Medulla oblongata (tissue), 1 donor: ENCODE results near the gene CNTROB.

Experiments used
- DNase-seq: peaks from one replicate; pipeline ENCODE4 v3.0.0-alpha.2; 2015; ENCODE audit errors: extremely low spot score

The CNTROB gene

GRCh38 chr17:7988750-7989178 is 56.8 kb downstream of the CNTROB start:
- DNase-seq: peak; percentile 92

DNA sequence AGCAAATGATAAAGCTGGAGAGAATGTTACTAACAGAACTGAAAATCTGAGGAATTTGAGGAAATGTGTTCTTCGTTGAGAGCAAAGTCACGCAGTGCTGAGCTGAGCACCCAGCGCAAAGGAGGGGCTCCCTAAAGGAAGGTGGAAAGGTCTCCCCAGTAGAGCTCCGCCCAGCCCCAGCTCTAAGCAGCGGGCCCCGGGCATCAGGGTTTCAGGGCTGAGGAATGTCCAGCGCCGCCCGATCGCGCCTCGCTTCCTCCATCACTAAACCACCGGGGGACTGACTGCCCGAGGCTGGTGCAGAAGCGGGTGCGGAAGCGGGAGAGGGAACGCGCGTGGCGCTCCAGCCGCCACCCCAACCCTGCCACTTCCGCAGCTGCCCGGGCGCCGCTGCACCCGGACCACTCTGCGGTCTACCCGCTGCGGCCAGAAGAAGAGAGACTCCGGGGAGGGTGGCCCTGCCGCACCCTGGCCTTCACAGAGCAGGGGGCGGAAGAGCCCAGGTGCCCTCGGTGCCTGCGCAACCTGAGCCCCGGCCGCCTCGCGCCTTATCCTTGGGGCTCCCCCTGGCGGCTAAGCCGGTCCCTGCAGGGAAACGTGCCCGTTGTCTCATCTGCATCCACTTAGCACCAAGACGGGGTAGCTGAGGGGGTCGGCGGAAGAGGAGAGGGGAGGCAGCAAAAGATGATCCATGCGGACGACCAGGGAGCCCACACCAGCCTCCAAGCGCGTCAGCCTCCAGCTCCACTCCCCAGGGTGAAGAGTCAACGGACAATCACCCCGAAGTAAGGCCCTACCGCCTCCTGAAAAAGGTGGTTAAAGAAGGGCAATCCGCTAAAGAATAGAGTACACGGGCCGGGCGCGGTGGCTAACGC is 58.0 kb downstream of the CNTROB start:
- DNase-seq: peak; percentile 79

DNA sequence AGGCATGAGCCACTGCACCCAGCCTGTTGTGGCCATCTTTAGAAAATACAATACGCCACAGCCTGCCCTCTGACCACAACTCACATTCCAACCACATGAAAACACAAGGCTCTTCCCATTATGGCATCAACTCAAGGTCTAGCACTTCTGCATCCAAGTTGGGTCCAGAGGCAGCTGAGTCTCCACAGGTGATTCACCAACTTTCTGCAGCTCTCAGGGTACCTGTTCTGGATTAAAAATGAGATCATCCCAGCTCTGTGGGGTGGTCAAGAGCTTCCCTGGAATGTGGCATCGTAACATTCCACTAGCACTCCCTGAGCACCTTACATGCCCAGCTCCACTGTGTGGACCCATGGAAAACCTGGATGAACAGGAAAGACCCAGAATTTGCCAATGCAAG is 60.5 kb downstream of the CNTROB start:
- DNase-seq: no peak

DNA sequence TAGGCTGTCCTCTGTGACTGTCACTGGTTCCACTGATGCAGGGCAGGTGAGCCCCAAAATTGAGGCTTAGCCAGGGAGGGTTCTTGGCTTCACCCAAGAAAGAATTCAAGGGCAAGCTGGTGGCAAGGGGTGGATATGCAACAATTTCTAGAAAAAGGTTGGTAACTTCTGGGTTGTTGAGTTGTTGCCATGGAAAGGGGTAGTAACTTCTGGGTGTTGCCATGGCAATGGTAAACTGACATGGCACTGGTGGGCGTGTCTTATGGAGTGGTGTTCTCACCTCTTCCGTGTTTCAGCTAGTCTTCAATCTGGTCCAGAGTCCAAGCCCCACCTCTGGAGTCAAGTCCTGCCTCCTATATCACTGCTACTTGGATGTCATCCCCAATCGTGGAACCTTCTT is 60.9 kb downstream of the CNTROB start:
- no peak for DNase-seq

GRCh38 chr17:7993972-7994589 is 62.1 kb downstream of the CNTROB start:
- no peak for DNase-seq

GRCh38 chr17:7995724-7996123 is 63.7 kb downstream of the CNTROB start:
- no peak for DNase-seq

GRCh38 chr17:7997186-7997585 is 65.2 kb downstream of the CNTROB start:
- no peak for DNase-seq
